Ovary (tissue), 9 donors: Measurements from ENCODE around the gene LYPLAL1. TPM values are rescaled to one million over a fixed set of nuclear protein-coding genes. Genes with fewer than 3 reads are reported as not detected.

Experiments used
- DNase-seq, 5 donors: peaks; one replicate each; pipeline ENCODE4 v3.0.0-alpha.2; 2019 to 2020
- H3K27ac ChIP-seq, 2 donors: fragments of 200-600 bp; one replicate each; pipeline versions ENCODE4 v1.5.1 to v1.8.0; 2019 to 2022
- H3K27me3 ChIP-seq: fragments of 200-600 bp; one replicate; pipeline ENCODE4 v1.8.0; 2022
- H3K36me3 ChIP-seq: fragments of 200-600 bp; sonication (generic); one replicate; pipeline ENCODE4 v1.5.1; 2019
- H3K4me1 ChIP-seq: one replicate; pipeline ENCODE4 v1.8.1; 2013; ENCODE audit warnings: mild to moderate bottlenecking, moderate library complexity; ENCODE audit not compliant: insufficient read depth
- H3K4me3 ChIP-seq: fragments of 200-600 bp; sonication (generic); one replicate; pipeline ENCODE4 v1.5.1; 2017
- H3K9me3 ChIP-seq, 2 donors: fragments of 200-600 bp in 1 of 2; sonication (generic) in 1 of 2; one replicate each; pipeline versions ENCODE4 v1.5.1 to v1.8.1; 2013 to 2019; ENCODE audit warnings: mild to moderate bottlenecking in 1 of 2, moderate library complexity in 1 of 2
- EP300 ChIP-seq: sonication (generic); formaldehyde crosslinking; IDR thresholded peaks from one replicate; pipeline ENCODE4 v1.6.1; 2017; ENCODE audit warnings: antibody characterized with exemption
- POLR2A ChIP-seq: fragments of 450-650 bp; IDR thresholded peaks from one replicate; pipeline ENCODE4 v1.6.1; 2017; ENCODE audit warnings: antibody characterized with exemption, mild to moderate bottlenecking, moderate library complexity
- WGBS, 3 donors: extraction: QIAGEN DNeasy Blood & Tissue Kit in 1 of 3; methylation state at CpG; one replicate each; pipeline versions ENCODE4 v1.1.5 to v1.1.7; 2013 to 2017; 5-methylcytosine and 5-hydroxymethylcytosine counted together
- intact Hi-C, 4 donors: fragments of 100-400 bp; cut with DNase I; formaldehyde crosslinking; loops; one replicate each; pipeline versions ENCODE4 v1.11.0 to v1.15.1; 2022 to 2023
- polyA plus RNA-seq, 2 donors: library from polyadenylated mRNA; stranded (reverse); fragments of 200-250 nt in 1 of 2; fragments of 350-450 nt in 1 of 2; fragmentation: Illumina TruSeq in 1 of 2; extraction: RNeasy Lipid Tissue Mini Kit (QIAGEN cat#74804) in 1 of 2; gene quantifications; one replicate each; pipeline ENCODE4 v1.2.3, GENCODE V29; 2013 to 2014
- total RNA-seq, 7 donors: library from RNA; depleted of rRNA in 2 of 7; stranded (reverse); fragments of >200 nt in 2 of 7; fragmentation: NEBNext Ultra II Directional in 3 of 7; extraction: Animal tissue kit (Norgen Biotek cat#: 25700) in 3 of 7; gene quantifications; one replicate each; pipeline versions ENCODE4 v1.1.0 to v1.2.4, GENCODE V29; 2016 to 2023
- TF ChIP-seq, protein P1 (sequence below), 3 donors: fragments of 450-650 bp in 2 of 3; fragments of 200-600 bp in 1 of 3; IDR thresholded peaks; one replicate each; pipeline versions ENCODE4 v1.5.1 to v1.8.0; 2016 to 2022; ENCODE audit warnings: antibody characterized with exemption in 3 of 3, mild to moderate bottlenecking in 1 of 3
- donor health status: DM: no; HTN: no; CAD: no; lungs with moderate emphysema.
- donor health status: DM: no; HTN: no; CAD: no.
- donor health status: Bipolar disorder and iron deficiency.
- donor health status: DM: yes; HTN: yes; CAD: no.
- donor health status: DM: no; HTN: no; CAD: no.
- donor health status: DM: yes; HTN: yes; CAD: no.

Gene LYPLAL1
- total and polyA plus RNA-seq, 9 donors, result 14.7 to 43.8 (median 36.8) TPM

- DNase-seq, result no peak
- no peaks in the 10 kb centered on the region for H3K9me3 ChIP-seq
- intact Hi-C loops, result no loop called here
- 95 to 96% (median 96%) methylated on average over 5 of the region's 5 CpGs for WGBS, 3 donors
- H3K27me3 ChIP-seq, result no peaks in the 10 kb centered on the region
- H3K27ac ChIP-seq, result no peak overlapping the region
- H3K4me3 ChIP-seq, result no peak overlapping the region
- H3K36me3 ChIP-seq, result no peaks in the 10 kb centered on the region
- H3K4me1 ChIP-seq, result no peaks in the 10 kb centered on the region
- TF ChIP-seq, protein P1, sequence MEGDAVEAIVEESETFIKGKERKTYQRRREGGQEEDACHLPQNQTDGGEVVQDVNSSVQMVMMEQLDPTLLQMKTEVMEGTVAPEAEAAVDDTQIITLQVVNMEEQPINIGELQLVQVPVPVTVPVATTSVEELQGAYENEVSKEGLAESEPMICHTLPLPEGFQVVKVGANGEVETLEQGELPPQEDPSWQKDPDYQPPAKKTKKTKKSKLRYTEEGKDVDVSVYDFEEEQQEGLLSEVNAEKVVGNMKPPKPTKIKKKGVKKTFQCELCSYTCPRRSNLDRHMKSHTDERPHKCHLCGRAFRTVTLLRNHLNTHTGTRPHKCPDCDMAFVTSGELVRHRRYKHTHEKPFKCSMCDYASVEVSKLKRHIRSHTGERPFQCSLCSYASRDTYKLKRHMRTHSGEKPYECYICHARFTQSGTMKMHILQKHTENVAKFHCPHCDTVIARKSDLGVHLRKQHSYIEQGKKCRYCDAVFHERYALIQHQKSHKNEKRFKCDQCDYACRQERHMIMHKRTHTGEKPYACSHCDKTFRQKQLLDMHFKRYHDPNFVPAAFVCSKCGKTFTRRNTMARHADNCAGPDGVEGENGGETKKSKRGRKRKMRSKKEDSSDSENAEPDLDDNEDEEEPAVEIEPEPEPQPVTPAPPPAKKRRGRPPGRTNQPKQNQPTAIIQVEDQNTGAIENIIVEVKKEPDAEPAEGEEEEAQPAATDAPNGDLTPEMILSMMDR (IDR thresholded peaks at IDR 0.05), result no peak
- TF ChIP-seq EP300, result no peak
- TF ChIP-seq POLR2A, result no peak
These were observed 54.4 kb downstream of the LYPLAL1 start for GRCh38 chr1:219228058-219228419.

DNA sequence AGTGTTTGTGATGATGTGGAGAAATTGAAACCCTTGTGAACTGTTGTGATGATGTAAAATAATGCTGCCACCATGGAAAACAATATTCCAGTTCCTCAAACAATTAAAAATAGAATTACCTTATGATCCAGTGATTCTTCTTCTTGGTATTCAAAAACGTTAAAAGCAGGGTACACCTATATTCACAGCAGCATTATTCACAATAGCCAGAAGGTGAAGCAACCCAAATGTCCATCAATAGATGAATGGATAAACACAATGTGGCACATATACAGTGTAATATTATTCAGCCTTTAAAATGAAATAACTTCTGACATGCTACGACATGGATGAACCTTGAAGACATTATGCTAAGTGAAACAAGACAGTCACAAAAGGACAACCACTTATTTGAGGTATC, 59.2 kb downstream of the LYPLAL1 start:
- H3K9me3 ChIP-seq, result no peaks in the 10 kb centered on the region
- WGBS, 3 donors, result 86 to 89% (median 87%) methylated on average over 2 of the region's 2 CpGs
- no peak for DNase-seq
- intact Hi-C loops, result no loop called here
- TF ChIP-seq, protein P1 (IDR thresholded peaks at IDR 0.05), result no peak
- TF ChIP-seq POLR2A (no peak), EP300 (no peak)
- H3K4me3 ChIP-seq, result no peak overlapping the region
- H3K4me1 ChIP-seq, result no peaks in the 10 kb centered on the region
- H3K27me3 ChIP-seq, result no peaks in the 10 kb centered on the region
- no peak overlapping the region for H3K27ac ChIP-seq
- no peaks in the 10 kb centered on the region for H3K36me3 ChIP-seq

DNA sequence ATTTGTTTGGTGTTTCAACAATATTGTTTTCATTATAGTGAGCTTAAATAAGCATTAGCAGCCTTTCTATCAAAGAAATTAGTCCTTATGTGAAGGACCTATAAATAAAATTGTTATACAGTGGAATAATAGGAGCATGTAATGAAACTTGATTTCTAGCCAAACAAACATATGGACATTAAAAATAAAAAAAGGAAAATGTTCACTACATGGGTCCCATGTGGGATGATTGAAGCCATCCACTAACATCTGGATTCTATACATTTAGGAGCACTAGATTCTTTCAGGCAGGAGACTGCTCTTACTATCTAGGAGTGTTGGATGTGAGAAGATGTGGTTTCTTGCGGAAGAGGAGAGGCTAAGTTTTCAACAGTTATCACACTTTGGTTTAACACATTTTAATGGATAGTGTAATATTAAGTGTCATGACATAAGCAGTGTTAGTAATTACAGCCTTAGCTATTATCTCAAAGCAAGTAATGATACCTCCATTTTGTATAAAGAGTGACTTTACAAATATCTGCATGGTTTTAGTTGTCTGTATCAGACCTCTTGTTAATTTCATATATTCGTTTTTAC, 62.3 kb downstream of the LYPLAL1 start:
- no peak overlapping the region for H3K4me3 ChIP-seq
- DNase-seq, result no peak
- H3K27ac ChIP-seq, result no peak overlapping the region
- no peak for TF ChIP-seq POLR2A
- TF ChIP-seq, protein P1 (IDR thresholded peaks at IDR 0.05), result no peak
- no peak for TF ChIP-seq EP300
- no peaks in the 10 kb centered on the region for H3K27me3 ChIP-seq
- H3K36me3 ChIP-seq, result no peaks in the 10 kb centered on the region
- intact Hi-C loops, result no loop called here
- 93 to 95% (median 94%) methylated on average over 2 of the region's 2 CpGs for WGBS, 3 donors
- H3K9me3 ChIP-seq, result no peaks in the 10 kb centered on the region
- no peaks in the 10 kb centered on the region for H3K4me1 ChIP-seq

DNA sequence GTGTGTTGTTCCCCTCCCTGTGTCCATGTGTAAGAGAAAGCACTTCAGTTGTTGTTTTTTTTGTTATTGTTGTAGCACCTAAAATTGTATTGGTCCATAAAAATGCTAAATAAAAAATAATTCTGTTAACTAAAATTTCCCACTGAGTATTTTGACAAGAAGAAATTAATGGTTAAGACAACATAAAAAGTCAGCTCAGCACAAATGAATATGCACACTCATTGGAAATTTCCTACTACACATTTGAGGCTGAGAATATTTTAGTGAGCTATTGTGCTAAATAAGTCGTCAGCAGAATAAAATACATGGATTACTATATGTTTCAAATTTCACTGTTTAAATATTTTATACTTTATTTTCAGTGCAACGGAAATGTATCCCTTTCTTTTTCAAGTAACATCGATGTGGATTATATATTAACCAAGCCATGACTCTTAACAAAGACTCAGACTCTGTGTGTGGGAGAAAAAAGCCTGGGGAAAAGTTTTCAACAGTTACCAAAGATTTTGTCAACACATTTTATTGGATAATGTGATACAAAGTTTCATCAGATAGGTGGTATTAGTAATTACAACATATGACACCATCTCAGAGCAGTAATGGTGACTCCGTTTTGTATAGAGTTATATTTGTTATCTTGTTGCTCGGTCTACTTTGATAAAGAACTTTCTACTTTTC, 63.4 kb downstream of the LYPLAL1 start:
- DNase-seq, result no peak
- Histone ChIP-seq H3K27ac (no peak overlapping the region), H3K36me3 (no peaks in the 10 kb centered on the region), H3K27me3 (no peaks in the 10 kb centered on the region), H3K4me1 (no peaks in the 10 kb centered on the region), H3K4me3 (no peak overlapping the region), H3K9me3 (no peaks in the 10 kb centered on the region)
- TF ChIP-seq POLR2A, result no peak
- TF ChIP-seq, protein P1 (IDR thresholded peaks at IDR 0.05), result no peak
- TF ChIP-seq EP300, result no peak
- intact Hi-C loops, result no loop called here
- WGBS, 3 donors, result 95 to 96% (median 96%) methylated on average over 5 of the region's 5 CpGs
